Measurements from ENCODE around the gene ANAPC15. TPM values are rescaled to one million over a fixed set of nuclear protein-coding genes. Genes with fewer than 3 reads are reported as not detected.

ANAPC15 gene
- total and polyA plus RNA-seq, 10 donors = 16.5 to 65.6 (median 28.1) TPM

GRCh38 chr11:72080326-72081183, 31.9 kb downstream of the ANAPC15 start, which contains the start of the genes LRRC51 and NUMA1:
Gene LRRC51 (plus strand): TSS chr11:72080850. CDS start chr11:72089084, 8,234 bp downstream.
Gene NUMA1 (minus strand): TSS chr11:72080542. CDS start chr11:72035943, 44,599 bp downstream.
- TF ChIP-seq POLR2A (IDR thresholded peaks at IDR 0.05) = peak in 1 of 3 donors; percentile 50
- peak; percentile 86 to 89 (median 87) for TF ChIP-seq POLR2AphosphoS5 (IDR thresholded peaks at IDR 0.05)
- TF ChIP-seq, protein P1, sequence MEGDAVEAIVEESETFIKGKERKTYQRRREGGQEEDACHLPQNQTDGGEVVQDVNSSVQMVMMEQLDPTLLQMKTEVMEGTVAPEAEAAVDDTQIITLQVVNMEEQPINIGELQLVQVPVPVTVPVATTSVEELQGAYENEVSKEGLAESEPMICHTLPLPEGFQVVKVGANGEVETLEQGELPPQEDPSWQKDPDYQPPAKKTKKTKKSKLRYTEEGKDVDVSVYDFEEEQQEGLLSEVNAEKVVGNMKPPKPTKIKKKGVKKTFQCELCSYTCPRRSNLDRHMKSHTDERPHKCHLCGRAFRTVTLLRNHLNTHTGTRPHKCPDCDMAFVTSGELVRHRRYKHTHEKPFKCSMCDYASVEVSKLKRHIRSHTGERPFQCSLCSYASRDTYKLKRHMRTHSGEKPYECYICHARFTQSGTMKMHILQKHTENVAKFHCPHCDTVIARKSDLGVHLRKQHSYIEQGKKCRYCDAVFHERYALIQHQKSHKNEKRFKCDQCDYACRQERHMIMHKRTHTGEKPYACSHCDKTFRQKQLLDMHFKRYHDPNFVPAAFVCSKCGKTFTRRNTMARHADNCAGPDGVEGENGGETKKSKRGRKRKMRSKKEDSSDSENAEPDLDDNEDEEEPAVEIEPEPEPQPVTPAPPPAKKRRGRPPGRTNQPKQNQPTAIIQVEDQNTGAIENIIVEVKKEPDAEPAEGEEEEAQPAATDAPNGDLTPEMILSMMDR (IDR thresholded peaks at IDR 0.05 in 8 of 11, conservative IDR thresholded peaks at IDR 0.05 in 3 of 11) = peak in 1 of 11 experiments; percentile 34
- intact Hi-C loops (cut with DNase I; ENCODE audit: low total_unique reads) = no loop called here
- Histone ChIP-seq H3K27ac (peak within 1 kb of the TSS; percentile 77 to 95 (median 91)), H3K27me3 (replicated peaks in 1 of 7) (no peaks in the 10 kb centered on the region), H3K4me3 (peak within 1 kb of the TSS; percentile 56 to 86 (median 77)), H3K4me1 (peaks cover 7 to 69% (median 36%) of the 10 kb centered on the region in 6 donors), H3K9me3 (no peaks in the 10 kb centered on the region), H3K36me3 (peaks cover 0 to 11% (median 3%) of the 10 kb centered on the region in 6 donors)
- DNase-seq = peak; percentile 99
- 1 to 2% (median 1%) methylated on average over 53 to 60 of the region's 60 CpGs for WGBS, 5 donors

- intact Hi-C loops (cut with DNase I; ENCODE audit: low total_unique reads) = no loop called here
- no peak for DNase-seq
- H3K36me3 ChIP-seq = peaks cover 0 to 10% (median 3%) of the 10 kb centered on the region in 6 donors
- WGBS, 5 donors = 3 to 6% (median 4%) methylated on average over 16 of the region's 16 CpGs
- TF ChIP-seq, protein P1 (IDR thresholded peaks at IDR 0.05 in 8 of 11, conservative IDR thresholded peaks at IDR 0.05 in 3 of 11) = no peak
- TF ChIP-seq POLR2A (IDR thresholded peaks at IDR 0.05) (no peak), POLR2AphosphoS5 (IDR thresholded peaks at IDR 0.05) (no peak)
- peaks cover 7 to 76% (median 42%) of the 10 kb centered on the region in 6 donors for H3K4me1 ChIP-seq
- no peaks in the 10 kb centered on the region for H3K27me3 ChIP-seq (replicated peaks in 1 of 7)
- H3K9me3 ChIP-seq = no peaks in the 10 kb centered on the region
- peak overlapping the region; percentile 66 to 95 (median 91) for H3K27ac ChIP-seq
- H3K4me3 ChIP-seq = peak overlapping the region; percentile 56 to 86 (median 77)
Observed at GRCh38 chr11:72079819-72080325, 32.6 kb downstream of the ANAPC15 start.

DNA sequence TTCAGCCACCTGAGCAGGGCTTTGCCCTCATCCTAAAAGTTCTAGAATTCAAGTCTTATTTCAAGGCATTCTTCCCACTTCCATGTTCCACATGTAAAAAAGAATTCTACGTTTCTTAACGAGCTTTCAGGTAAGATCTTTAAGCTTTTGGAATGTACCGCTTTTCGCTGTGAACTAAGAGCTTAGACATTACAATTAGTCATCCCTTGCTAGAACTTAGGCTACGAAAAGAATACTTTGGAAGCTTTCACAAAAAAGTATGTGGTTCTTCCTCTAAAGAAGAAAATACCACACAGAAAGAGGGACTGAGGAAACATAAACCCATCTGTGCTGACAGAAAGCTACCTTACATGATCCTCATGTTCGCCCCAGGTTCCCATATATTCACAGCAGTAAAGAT, 34.0 kb downstream of the ANAPC15 start:
- Histone ChIP-seq H3K27me3 (replicated peaks in 1 of 7) (no peaks in the 10 kb centered on the region), H3K4me1 (peaks cover 7 to 86% (median 44%) of the 10 kb centered on the region in 6 donors), H3K9me3 (no peaks in the 10 kb centered on the region), H3K36me3 (peaks cover 0 to 10% (median 3%) of the 10 kb centered on the region in 6 donors), H3K27ac (peak overlapping the region in 7 of 8 donors; percentile 88 to 95 (median 92)), H3K4me3 (no peak overlapping the region)
- no peak for DNase-seq
- TF ChIP-seq POLR2A (IDR thresholded peaks at IDR 0.05) (no peak), POLR2AphosphoS5 (IDR thresholded peaks at IDR 0.05) (no peak)
- TF ChIP-seq, protein P1 (IDR thresholded peaks at IDR 0.05 in 8 of 11, conservative IDR thresholded peaks at IDR 0.05 in 3 of 11) = no peak
- WGBS, 5 donors = 84 to 93% (median 87%) methylated on average over 6 of the region's 6 CpGs
- intact Hi-C loops (cut with DNase I; ENCODE audit: low total_unique reads) = no loop called here

DNA sequence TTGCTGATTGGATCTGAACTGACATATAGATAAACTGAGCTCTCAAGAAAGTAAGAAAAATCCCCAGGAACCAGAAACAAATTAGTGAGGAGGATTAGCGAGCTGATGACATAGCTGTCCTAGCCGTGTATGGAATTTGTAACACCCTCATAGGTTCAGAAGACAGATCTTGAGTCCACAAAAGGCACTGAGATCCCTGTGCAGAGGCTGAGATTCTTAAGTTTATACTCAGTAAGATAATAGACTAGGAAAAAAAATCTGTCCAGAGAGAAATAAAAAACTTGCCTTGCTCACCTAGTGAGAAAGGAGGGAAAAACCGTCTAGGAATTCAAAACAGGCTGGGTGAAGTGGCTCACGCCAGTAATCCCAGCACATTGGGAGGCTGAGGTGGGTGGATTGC, 36.7 kb downstream of the ANAPC15 start:
- intact Hi-C loops (cut with DNase I; ENCODE audit: low total_unique reads) = no loop called here

More for the DNA sequence above, 36.7 kb downstream of the ANAPC15 start:
- H3K9me3 ChIP-seq = no peaks in the 10 kb centered on the region
- peak overlapping the region in 2 of 8 donors; percentile 60 to 69 for H3K27ac ChIP-seq
- H3K4me1 ChIP-seq = peaks cover 10 to 86% (median 51%) of the 10 kb centered on the region in 6 donors
- H3K36me3 ChIP-seq = peaks cover 0 to 10% (median 3%) of the 10 kb centered on the region in 6 donors
- no peak for TF ChIP-seq POLR2A (IDR thresholded peaks at IDR 0.05)
- TF ChIP-seq, protein P1 (IDR thresholded peaks at IDR 0.05 in 8 of 11, conservative IDR thresholded peaks at IDR 0.05 in 3 of 11) = no peak
- no peak for TF ChIP-seq POLR2AphosphoS5 (IDR thresholded peaks at IDR 0.05)
- H3K27me3 ChIP-seq (replicated peaks in 1 of 7) = no peaks in the 10 kb centered on the region
- no peak overlapping the region for H3K4me3 ChIP-seq
- DNase-seq = no peak
- WGBS, 5 donors = 83 to 99% (median 93%) methylated on average over 4 of the region's 4 CpGs
